ENCODE results near the gene KLHDC7B.

The KLHDC7B gene

DNA sequence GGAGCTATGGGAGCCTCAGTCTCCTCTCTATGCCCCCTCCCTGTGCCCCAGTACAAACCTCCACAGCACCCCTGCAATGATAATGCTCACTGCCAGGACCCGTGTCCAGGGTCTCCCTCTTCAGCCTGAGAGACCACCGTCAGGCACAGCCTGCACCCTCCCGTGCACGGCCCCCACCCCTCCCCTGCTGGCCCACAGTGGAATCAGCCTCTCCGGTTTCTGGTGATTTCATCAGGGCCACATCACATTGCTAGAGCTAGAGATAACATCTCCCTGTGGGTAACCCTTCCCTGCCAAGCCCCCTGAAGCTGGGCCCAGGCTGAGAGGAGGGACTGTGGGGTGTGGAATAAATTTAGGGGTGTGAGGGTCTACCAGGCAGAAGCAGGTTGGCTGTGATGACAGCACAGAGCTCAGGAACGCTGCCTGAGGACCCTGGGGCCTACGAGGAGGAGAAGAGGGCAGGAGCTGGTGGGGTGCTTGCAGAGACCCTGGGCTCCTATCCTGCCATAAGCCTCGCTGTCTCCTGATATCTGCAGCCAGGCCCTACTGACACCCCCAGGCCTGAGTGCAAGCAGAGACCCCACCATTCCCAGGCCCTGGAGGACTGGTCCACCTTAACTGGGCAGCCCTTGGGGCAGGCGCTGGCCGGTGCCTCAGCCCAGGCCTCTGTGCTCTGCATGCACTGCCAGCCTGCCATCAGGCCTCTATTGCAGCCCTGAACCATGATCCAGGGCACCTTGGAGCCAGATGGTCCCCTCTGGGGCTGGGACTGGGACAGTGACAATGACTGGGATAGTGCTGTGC lies at the start of gene KLHDC7B:
TSS of gene KLHDC7B (plus strand) at position 378 of the 804 bp plus-strand sequence. CDS start at position 723, 345 bp downstream.
- no peak for DNase-seq (ENCODE audit: low read depth)

DNA sequence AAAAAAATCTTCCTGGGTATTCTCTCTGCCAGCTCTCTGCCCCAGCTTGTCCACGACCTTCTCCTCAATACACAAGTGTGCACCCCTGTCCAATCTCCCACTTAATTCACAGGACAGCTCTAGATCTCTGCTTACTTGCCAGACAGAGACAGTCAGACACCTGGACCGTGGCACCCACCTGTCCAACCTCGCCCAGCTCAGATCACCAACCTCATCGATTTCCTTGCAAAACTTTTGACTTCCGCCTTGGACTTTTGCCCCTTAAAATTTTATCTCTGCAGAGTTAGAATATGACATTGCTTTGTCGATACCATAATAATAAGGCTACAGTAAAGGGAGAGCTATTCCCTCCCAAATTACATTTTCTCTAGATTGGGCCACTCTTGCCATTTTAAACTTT lies 48.6 kb upstream of the KLHDC7B start:
- DNase-seq (ENCODE audit: low read depth) = no peak

DNA sequence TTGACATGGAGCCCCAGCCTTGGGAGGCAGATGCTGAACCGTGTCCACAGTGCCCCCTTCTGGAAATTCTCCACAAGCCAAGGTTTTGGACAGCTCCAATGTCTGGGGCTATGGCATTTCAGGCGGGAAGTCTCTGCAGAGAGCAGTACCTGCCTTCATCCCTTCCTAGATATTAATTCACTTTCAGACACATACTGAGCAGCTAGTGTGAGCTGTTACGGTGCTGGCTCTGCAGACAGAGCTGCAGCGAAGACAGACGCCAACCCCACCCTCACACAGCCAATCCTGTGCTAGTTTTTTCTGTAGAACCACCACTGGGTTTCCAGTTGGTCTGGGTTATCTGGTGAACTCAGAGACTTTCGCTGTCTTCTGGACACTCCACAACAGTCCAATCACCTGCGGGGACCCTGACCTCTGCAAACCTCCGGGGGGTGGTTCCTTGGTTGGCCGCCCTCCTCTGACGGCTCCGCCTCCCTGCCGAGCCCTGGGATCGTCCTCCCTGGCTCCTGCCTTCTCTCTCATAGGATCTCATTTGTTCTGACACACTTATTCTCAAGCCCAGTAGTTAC lies 47.3 kb upstream of the KLHDC7B start:
- DNase-seq (ENCODE audit: low read depth) = peak; percentile 52

DNA sequence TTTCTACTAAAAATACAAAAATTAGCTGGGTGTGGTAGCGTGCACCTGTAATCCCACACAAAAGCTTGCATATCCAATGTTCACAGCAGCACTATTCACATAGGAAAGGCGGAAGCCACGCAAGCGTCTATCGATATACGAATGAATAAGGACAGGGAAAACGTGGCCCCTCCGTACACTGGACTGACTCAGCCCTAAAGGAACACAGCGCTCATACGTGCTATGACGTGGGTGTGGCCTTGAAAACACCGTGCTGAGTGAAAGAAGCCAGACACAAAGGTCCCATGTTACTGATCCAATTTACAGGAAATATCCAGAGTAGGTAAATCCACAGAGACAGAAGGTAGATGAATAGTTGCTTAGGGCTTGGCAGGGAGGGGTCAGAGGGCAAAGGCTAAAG lies 45.2 kb upstream of the KLHDC7B start:
- no peak for DNase-seq (ENCODE audit: low read depth)

DNA sequence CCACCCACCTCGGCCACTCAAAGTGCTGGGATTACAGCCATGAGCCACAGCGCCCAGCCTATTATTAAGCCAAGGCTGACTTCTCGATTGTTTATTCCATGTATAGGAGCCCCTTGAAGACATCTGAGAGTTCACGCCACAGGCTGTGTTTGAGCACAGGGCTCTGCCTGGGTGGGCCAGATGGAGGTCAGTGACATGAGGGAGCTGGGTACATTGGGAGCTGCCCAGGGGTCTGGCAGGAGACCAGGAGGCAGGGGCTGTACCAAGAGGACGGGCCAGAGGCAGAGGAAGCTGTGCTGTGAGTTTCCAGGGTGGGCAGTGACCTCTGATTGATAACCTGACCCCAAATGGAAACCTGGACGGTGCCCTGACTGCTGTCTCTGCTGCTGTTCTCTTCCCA lies 43.6 kb upstream of the KLHDC7B start:
- no peak for DNase-seq (ENCODE audit: low read depth)

DNA sequence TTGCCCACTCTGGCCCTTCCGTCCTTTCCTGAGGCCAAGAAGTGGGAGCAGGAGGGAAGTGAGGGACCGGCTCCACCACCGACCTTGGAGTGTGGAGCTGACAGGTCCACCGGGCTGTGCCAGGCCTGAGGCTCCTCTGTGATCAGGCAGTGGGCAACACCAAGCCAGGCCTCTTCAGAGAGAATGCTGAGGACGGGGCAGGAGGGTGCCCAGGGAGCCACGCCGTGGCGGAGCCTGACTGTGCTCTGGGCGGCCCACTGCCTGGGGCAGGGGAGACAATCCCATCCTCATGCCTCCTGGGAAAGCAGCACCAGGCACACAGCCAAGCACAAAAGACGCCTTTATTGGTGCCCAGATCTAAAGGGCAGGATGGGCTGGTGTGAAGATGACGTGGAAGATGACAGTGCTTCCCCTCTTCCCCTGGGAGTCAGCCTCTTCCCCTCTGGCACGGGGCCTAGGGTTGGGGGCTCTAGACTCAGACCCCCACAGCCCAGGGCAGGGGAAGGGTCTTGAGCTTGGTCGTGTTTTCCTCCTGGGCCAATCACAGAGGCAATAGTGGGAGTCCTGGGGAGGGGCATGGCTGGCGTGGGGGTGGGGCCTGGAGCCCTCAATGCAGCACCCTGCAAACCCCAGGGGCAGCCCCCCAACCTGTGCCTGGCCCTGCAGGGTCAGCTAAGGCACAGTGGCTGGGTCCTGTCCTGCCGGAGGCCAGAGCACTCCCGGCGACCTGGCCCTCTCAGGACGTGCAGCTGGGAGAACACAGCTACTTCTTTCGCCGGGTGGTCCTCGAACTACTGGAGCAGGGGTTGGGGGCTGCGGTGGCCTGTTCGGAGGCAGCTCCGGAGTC lies 42.8 kb upstream of the KLHDC7B start:
- DNase-seq (ENCODE audit: low read depth) = no peak

- DNase-seq (ENCODE audit: low read depth) = no peak
These were observed 42.1 kb upstream of the KLHDC7B start for GRCh38 chr22:50503475-50504145.

GRCh38 chr22:50504369-50505211 lies 41.1 kb upstream of the KLHDC7B start:
- DNase-seq (ENCODE audit: low read depth) = no peak

- DNase-seq (ENCODE audit: low read depth) = no peak
These were observed 40.4 kb upstream of the KLHDC7B start for GRCh38 chr22:50505276-50505775.

GRCh38 chr22:50505776-50506610 lies 39.7 kb upstream of the KLHDC7B start:
- DNase-seq (ENCODE audit: low read depth) = no peak

- no peak for DNase-seq (ENCODE audit: low read depth)
These were observed 38.9 kb upstream of the KLHDC7B start for GRCh38 chr22:50506611-50507420.

- DNase-seq (ENCODE audit: low read depth) = peak; percentile 87
These were observed 38.2 kb upstream of the KLHDC7B start, which contains the start of gene LMF2 for GRCh38 chr22:50507421-50507990. LMF2 (minus strand) TSS chr22:50507702; CDS start chr22:50507675, 27 bp downstream.

GRCh38 chr22:50507991-50508884 lies 37.5 kb upstream of the KLHDC7B start, which contains the start of gene NCAPH2:
NCAPH2 (plus strand) TSS chr22:50508224; CDS start chr22:50508338, 114 bp downstream.
- peak; percentile 98 for DNase-seq (ENCODE audit: low read depth)

- DNase-seq (ENCODE audit: low read depth) = no peak
These were observed 36.8 kb upstream of the KLHDC7B start for GRCh38 chr22:50508897-50509296.

DNA sequence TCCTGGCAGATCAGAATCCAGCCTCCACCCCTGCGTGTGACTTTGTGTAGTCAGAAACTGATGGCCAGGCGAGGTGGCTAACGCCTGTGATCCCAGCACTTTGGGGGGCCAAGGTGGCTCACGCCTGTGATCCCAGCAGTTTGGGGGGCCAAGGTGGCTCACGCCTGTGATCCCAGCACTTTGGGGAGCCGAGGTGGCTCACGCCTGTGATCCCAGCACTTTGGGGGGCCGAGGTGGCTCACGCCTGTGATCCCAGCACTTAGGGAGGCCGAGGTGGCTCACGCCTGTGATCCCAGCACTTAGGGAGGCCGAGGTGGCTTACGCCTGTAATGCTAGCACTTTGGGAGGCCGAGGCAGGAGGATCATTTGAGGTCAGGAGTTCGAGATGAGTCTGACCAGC lies 32.5 kb upstream of the KLHDC7B start:
- no peak for DNase-seq (ENCODE audit: low read depth)

DNA sequence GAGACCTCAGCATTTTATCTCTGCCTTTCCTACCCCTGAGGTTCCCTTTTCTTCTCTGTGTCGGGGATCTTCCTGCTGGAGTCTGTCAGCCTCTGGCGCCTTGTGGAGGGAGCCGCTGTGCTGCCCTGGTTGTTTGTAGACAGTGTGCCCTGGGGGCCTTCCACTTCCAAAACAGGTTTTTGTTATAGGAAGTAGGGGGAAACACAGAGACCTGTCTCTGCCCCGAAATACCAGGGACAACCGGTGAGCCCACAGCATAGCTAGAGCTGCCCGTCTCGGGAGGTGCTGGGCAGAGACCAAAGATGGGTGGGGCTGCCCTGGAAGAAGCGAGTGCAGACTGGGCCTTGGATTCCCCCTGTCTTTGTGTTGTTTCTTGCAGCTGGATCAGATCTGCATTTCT lies 29.6 kb upstream of the KLHDC7B start:
- no peak for DNase-seq (ENCODE audit: low read depth)

- no peak for DNase-seq (ENCODE audit: low read depth)
These were observed 28.8 kb upstream of the KLHDC7B start for GRCh38 chr22:50516891-50517290.
